ENCODE data around the gene DCANP1. TPM values are rescaled to one million over a fixed set of nuclear protein-coding genes. Genes with fewer than 3 reads are reported as not detected.

Gene DCANP1
- total and polyA plus RNA-seq, 4 donors, result 0.05 TPM; not detected in 3

- Histone ChIP-seq H3K9ac (ENCODE audit: low read depth in 1 of 2, low read length in 2 of 2) (no peak overlapping the region), H3K36me3 (ENCODE audit: control insufficient read depth in 4 of 4, insufficient read depth in 3 of 4, low read depth in 1 of 4, low read length in 3 of 4) (no peaks in the 10 kb centered on the region), H3K9me3 (ENCODE audit: control insufficient read depth in 4 of 4, low read length in 3 of 4) (peaks cover 0 to 4% (median under 1%) of the 10 kb centered on the region in 4 donors), H3K4me3 (ENCODE audit: low read depth in 1 of 3, low read length in 3 of 3) (no peak overlapping the region), H3K27me3 (ENCODE audit: control insufficient read depth in 4 of 4, insufficient read depth in 4 of 4, low read length in 3 of 4) (peaks cover 0 to 4% (median 0%) of the 10 kb centered on the region in 4 donors), H3K4me1 (ENCODE audit: control insufficient read depth in 4 of 4, insufficient read depth in 4 of 4, low read length in 3 of 4) (no peaks in the 10 kb centered on the region), H3K27ac (ENCODE audit: low read depth in 1 of 2, low read length in 2 of 2) (no peak overlapping the region)
- WGBS, result 84% methylated on average over 7 of the region's 7 CpGs
- no peak for DNase-seq (ENCODE audit: low spot score)
- TF ChIP-seq JUND (IDR thresholded peaks at IDR 0.05) (no peak), REST (IDR thresholded peaks at IDR 0.05) (no peak), GABPA (IDR thresholded peaks at IDR 0.05 in 1 of 2, conservative IDR thresholded peaks at IDR 0.05 in 1 of 2) (no peak), NR2F2 (IDR thresholded peaks at IDR 0.05) (no peak), YY1 (IDR thresholded peaks at IDR 0.05) (no peak), RAD21 (IDR thresholded peaks at IDR 0.05) (no peak), FOXA2 (IDR thresholded peaks at IDR 0.05) (no peak), ZBTB33 (IDR thresholded peaks at IDR 0.05) (no peak), ATF3 (IDR thresholded peaks at IDR 0.05) (no peak), FOXA1 (IDR thresholded peaks at IDR 0.05) (no peak), HNF4G (IDR thresholded peaks at IDR 0.05) (no peak)
- TF ChIP-seq, protein P1, sequence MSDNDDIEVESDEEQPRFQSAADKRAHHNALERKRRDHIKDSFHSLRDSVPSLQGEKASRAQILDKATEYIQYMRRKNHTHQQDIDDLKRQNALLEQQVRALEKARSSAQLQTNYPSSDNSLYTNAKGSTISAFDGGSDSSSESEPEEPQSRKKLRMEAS (IDR thresholded peaks at IDR 0.05), result no peak
- TF ChIP-seq, protein P2, sequence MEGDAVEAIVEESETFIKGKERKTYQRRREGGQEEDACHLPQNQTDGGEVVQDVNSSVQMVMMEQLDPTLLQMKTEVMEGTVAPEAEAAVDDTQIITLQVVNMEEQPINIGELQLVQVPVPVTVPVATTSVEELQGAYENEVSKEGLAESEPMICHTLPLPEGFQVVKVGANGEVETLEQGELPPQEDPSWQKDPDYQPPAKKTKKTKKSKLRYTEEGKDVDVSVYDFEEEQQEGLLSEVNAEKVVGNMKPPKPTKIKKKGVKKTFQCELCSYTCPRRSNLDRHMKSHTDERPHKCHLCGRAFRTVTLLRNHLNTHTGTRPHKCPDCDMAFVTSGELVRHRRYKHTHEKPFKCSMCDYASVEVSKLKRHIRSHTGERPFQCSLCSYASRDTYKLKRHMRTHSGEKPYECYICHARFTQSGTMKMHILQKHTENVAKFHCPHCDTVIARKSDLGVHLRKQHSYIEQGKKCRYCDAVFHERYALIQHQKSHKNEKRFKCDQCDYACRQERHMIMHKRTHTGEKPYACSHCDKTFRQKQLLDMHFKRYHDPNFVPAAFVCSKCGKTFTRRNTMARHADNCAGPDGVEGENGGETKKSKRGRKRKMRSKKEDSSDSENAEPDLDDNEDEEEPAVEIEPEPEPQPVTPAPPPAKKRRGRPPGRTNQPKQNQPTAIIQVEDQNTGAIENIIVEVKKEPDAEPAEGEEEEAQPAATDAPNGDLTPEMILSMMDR (IDR thresholded peaks at IDR 0.05; ENCODE audit: low read depth, low read length, missing input control), result no peak
Observed at GRCh38 chr5:135423146-135423845, 23.9 kb downstream of the DCANP1 start.

- TF ChIP-seq YY1 (IDR thresholded peaks at IDR 0.05), result no peak
- TF ChIP-seq FOXA1 (IDR thresholded peaks at IDR 0.05), result no peak
- TF ChIP-seq HNF4G (IDR thresholded peaks at IDR 0.05), result no peak
- no peak for TF ChIP-seq EGR1 (IDR thresholded peaks at IDR 0.05; ENCODE audit: low read depth in 2 of 2)
- TF ChIP-seq TAF1 (conservative IDR thresholded peaks at IDR 0.05), result no peak
- TF ChIP-seq FOXA2 (IDR thresholded peaks at IDR 0.05), result no peak
- no peak for TF ChIP-seq GABPA (IDR thresholded peaks at IDR 0.05 in 1 of 2, conservative IDR thresholded peaks at IDR 0.05 in 1 of 2)
- no peak for TF ChIP-seq REST (IDR thresholded peaks at IDR 0.05)
- TF ChIP-seq, protein P1 (IDR thresholded peaks at IDR 0.05), result no peak
- TF ChIP-seq RAD21 (IDR thresholded peaks at IDR 0.05), result no peak
- no peak for TF ChIP-seq RXRA (IDR thresholded peaks at IDR 0.05)
- no peak for TF ChIP-seq ATF3 (IDR thresholded peaks at IDR 0.05)
- TF ChIP-seq JUND (IDR thresholded peaks at IDR 0.05), result no peak
- no peak for TF ChIP-seq NR2F2 (IDR thresholded peaks at IDR 0.05)
- Histone ChIP-seq H3K36me3 (ENCODE audit: control insufficient read depth in 4 of 4, insufficient read depth in 3 of 4, low read depth in 1 of 4, low read length in 3 of 4) (no peaks in the 10 kb centered on the region), H3K27ac (ENCODE audit: low read depth in 1 of 2, low read length in 2 of 2) (no peak overlapping the region), H3K27me3 (ENCODE audit: control insufficient read depth in 4 of 4, insufficient read depth in 4 of 4, low read length in 3 of 4) (peaks cover 0 to 4% (median 0%) of the 10 kb centered on the region in 4 donors), H3K4me1 (ENCODE audit: control insufficient read depth in 4 of 4, insufficient read depth in 4 of 4, low read length in 3 of 4) (no peaks in the 10 kb centered on the region), H3K9ac (ENCODE audit: low read depth in 1 of 2, low read length in 2 of 2) (no peak overlapping the region), H3K4me3 (ENCODE audit: low read depth in 1 of 3, low read length in 3 of 3) (no peak overlapping the region), H3K9me3 (ENCODE audit: control insufficient read depth in 4 of 4, low read length in 3 of 4) (no peaks in the 10 kb centered on the region)
- no peak for DNase-seq (ENCODE audit: low spot score)
Observed at GRCh38 chr5:135422419-135422818, 24.7 kb downstream of the DCANP1 start.
